Mesendoderm (in vitro differentiated cells): ENCODE measurements around the gene GLRA3.

ENCODE experiments used
- DNase-seq: peaks from one replicate; pipeline ENCODE4 v3.0.0; 2013
- H2AK5ac ChIP-seq: 2 replicates; pipeline ENCODE4 v1.6.1; 2013; ENCODE audit warnings: low read length, inconsistent platforms
- H2BK120ac ChIP-seq: 2 replicates; pipeline ENCODE4 v1.6.1; 2013; ENCODE audit warnings: low read depth, mild to moderate bottlenecking, low read length, moderate library complexity, mixed read lengths
- H2BK15ac ChIP-seq: replicated peaks from 2 replicates; pipeline ENCODE4 v1.6.1; 2013; ENCODE audit warnings: low read depth, mild to moderate bottlenecking, moderate library complexity
- H2BK5ac ChIP-seq: 2 replicates; pipeline ENCODE4 v1.6.1; 2013; ENCODE audit warnings: low read length, inconsistent platforms
- H3K18ac ChIP-seq: 2 replicates; pipeline ENCODE4 v1.6.1; 2013; ENCODE audit warnings: mild to moderate bottlenecking, low read length, mixed read lengths
- H3K23ac ChIP-seq: one replicate; pipeline ENCODE4 v1.6.1; 2013; ENCODE audit warnings: low read length
- H3K27ac ChIP-seq: 2 replicates; pipeline ENCODE4 v1.5.1; 2013; ENCODE audit warnings: low read depth, mild to moderate bottlenecking, inconsistent platforms, low read length, moderate library complexity
- H3K27me3 ChIP-seq: 2 replicates; pipeline ENCODE4 v1.6.1; 2013; ENCODE audit warnings: low read length, control low read depth, mild to moderate bottlenecking, inconsistent platforms; ENCODE audit not compliant: insufficient read depth, poor library complexity
- H3K36me3 ChIP-seq: 2 replicates; pipeline ENCODE4 v1.6.1; 2013; ENCODE audit warnings: low read length, inconsistent platforms; ENCODE audit not compliant: control insufficient read depth, insufficient read depth
- H3K4ac ChIP-seq: one replicate; pipeline ENCODE4 v1.6.1; 2013; ENCODE audit warnings: low read depth, mild to moderate bottlenecking, low read length, moderate library complexity
- H3K4me1 ChIP-seq: 2 replicates; pipeline ENCODE4 v1.6.1; 2013; ENCODE audit warnings: low read depth, low read length, inconsistent platforms; ENCODE audit not compliant: control insufficient read depth
- H3K4me2 ChIP-seq: 2 replicates; pipeline ENCODE4 v1.6.1; 2013; ENCODE audit warnings: low read length
- H3K4me3 ChIP-seq: 2 replicates; pipeline ENCODE4 v1.5.1; 2013; ENCODE audit warnings: mild to moderate bottlenecking, low read length
- H3K56ac ChIP-seq: one replicate; pipeline ENCODE4 v1.6.1; 2013; ENCODE audit warnings: low read length
- H3K79me1 ChIP-seq: 2 replicates; pipeline ENCODE4 v1.6.1; 2013; ENCODE audit warnings: low read length, inconsistent platforms
- H3K79me2 ChIP-seq: 2 replicates; pipeline ENCODE4 v1.6.1; 2013; ENCODE audit warnings: mild to moderate bottlenecking, low read length; ENCODE audit not compliant: control insufficient read depth, insufficient read depth
- H3K9ac ChIP-seq: 2 replicates; pipeline ENCODE4 v1.6.1; 2013; ENCODE audit warnings: low read length, inconsistent platforms
- H4K5ac ChIP-seq: one replicate; pipeline ENCODE4 v1.6.1; 2013; ENCODE audit warnings: low read length
- H4K8ac ChIP-seq: one replicate; pipeline ENCODE4 v1.6.1; 2013; ENCODE audit warnings: low read depth, mild to moderate bottlenecking, control low read depth, low read length, moderate library complexity
- WGBS: extraction: QIAGEN DNeasy Blood & Tissue Kit; methylation state at CpG from one replicate; pipeline ENCODE4 v1.1.7; 2013; ENCODE audit warnings: low lambda C conversion rate, missing lambda C conversion rate; ENCODE audit not compliant: insufficient coverage; ENCODE audit errors: extremely low coverage; 5-methylcytosine and 5-hydroxymethylcytosine counted together

Gene GLRA3

GRCh38 chr4:174613979-174614378, 215.1 kb downstream of the GLRA3 start:
- Histone ChIP-seq H4K5ac (no peak overlapping the region), H2BK15ac (no peak overlapping the region), H4K8ac (no peak overlapping the region), H2BK5ac (no peak overlapping the region), H3K4me3 (no peak overlapping the region), H3K4me1 (no peaks in the 10 kb centered on the region), H3K23ac (no peak overlapping the region), H3K27me3 (no peaks in the 10 kb centered on the region), H3K27ac (no peak overlapping the region), H3K4ac (no peak overlapping the region), H3K9ac (no peak overlapping the region), H3K4me2 (no peak overlapping the region), H3K18ac (no peak overlapping the region), H3K56ac (no peak overlapping the region), H3K79me1 (no peaks in the 10 kb centered on the region), H2AK5ac (no peak overlapping the region), H3K36me3 (no peaks in the 10 kb centered on the region), H2BK120ac (no peak overlapping the region), H3K79me2 (no peaks in the 10 kb centered on the region)
- WGBS, result no CpG with 5 or more reads among the region's 1 CpG
- no peak for DNase-seq

- Histone ChIP-seq H3K18ac (no peak overlapping the region), H3K27me3 (no peaks in the 10 kb centered on the region), H3K4ac (no peak overlapping the region), H3K4me3 (no peak overlapping the region), H3K36me3 (no peaks in the 10 kb centered on the region), H3K79me2 (no peaks in the 10 kb centered on the region), H3K4me2 (no peak overlapping the region), H3K23ac (no peak overlapping the region), H3K4me1 (no peaks in the 10 kb centered on the region), H2BK120ac (no peak overlapping the region), H3K27ac (no peak overlapping the region), H2BK15ac (no peak overlapping the region), H4K8ac (no peak overlapping the region), H2AK5ac (no peak overlapping the region), H4K5ac (no peak overlapping the region), H2BK5ac (no peak overlapping the region), H3K9ac (no peak overlapping the region), H3K56ac (no peak overlapping the region), H3K79me1 (no peaks in the 10 kb centered on the region)
- DNase-seq, result peak; percentile 13
- WGBS, result no CpG with 5 or more reads among the region's 1 CpG
Measured at GRCh38 chr4:174611792-174612191, 217.3 kb downstream of the GLRA3 start.

GRCh38 chr4:174607792-174608191, 221.3 kb downstream of the GLRA3 start:
- Histone ChIP-seq H3K4me2 (no peak overlapping the region), H2BK120ac (no peak overlapping the region), H3K27ac (no peak overlapping the region), H2AK5ac (no peak overlapping the region), H3K56ac (no peak overlapping the region), H3K79me1 (no peaks in the 10 kb centered on the region), H3K27me3 (no peaks in the 10 kb centered on the region), H2BK5ac (no peak overlapping the region), H3K4me1 (no peaks in the 10 kb centered on the region), H4K5ac (no peak overlapping the region), H2BK15ac (no peak overlapping the region), H3K9ac (no peak overlapping the region), H3K4ac (no peak overlapping the region), H3K23ac (no peak overlapping the region), H3K4me3 (no peak overlapping the region), H3K79me2 (no peaks in the 10 kb centered on the region), H4K8ac (no peak overlapping the region), H3K18ac (no peak overlapping the region), H3K36me3 (no peaks in the 10 kb centered on the region)
- no peak for DNase-seq
- WGBS, result no CpG with 5 or more reads among the region's 1 CpG

DNA sequence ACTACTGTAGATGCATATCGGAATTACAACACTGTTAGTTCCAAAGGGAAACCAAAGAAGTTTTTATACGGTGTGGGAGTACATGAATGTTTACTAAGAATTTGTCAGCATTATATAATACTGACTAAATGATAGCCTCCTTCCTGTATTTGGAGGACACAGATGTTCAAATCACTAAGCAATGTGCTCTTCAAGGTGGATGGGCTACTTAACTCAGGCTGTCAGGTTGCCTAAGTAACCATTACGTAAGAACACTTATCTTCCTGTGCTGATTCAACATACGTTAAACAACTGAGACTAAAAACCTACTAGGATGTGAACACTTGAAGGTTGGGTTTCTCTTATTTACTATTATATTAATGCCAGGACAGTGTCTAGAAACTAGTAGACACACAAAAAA, 224.8 kb downstream of the GLRA3 start:
- DNase-seq, result peak; percentile 59
- no peak overlapping the region for H3K4ac ChIP-seq
- H2BK15ac ChIP-seq, result no peak overlapping the region
- no peak overlapping the region for H4K5ac ChIP-seq
- no peaks in the 10 kb centered on the region for H3K4me1 ChIP-seq
- no peaks in the 10 kb centered on the region for H3K79me2 ChIP-seq
- H3K4me3 ChIP-seq, result no peak overlapping the region
- H3K9ac ChIP-seq, result no peak overlapping the region
- no peaks in the 10 kb centered on the region for H3K27me3 ChIP-seq
- H3K79me1 ChIP-seq, result no peaks in the 10 kb centered on the region
- no peak overlapping the region for H3K23ac ChIP-seq
- H3K4me2 ChIP-seq, result no peak overlapping the region
- no peak overlapping the region for H2AK5ac ChIP-seq
- no peak overlapping the region for H2BK120ac ChIP-seq
- no CpG with 5 or more reads among the region's 4 CpGs for whole genome bisulfite sequencing
- H4K8ac ChIP-seq, result no peak overlapping the region
- no peak overlapping the region for H3K18ac ChIP-seq
- H3K56ac ChIP-seq, result no peak overlapping the region
- no peaks in the 10 kb centered on the region for H3K36me3 ChIP-seq
- H3K27ac ChIP-seq, result no peak overlapping the region
- no peak overlapping the region for H2BK5ac ChIP-seq

- no CpG with 5 or more reads among the region's 1 CpG for WGBS
- Histone ChIP-seq H3K56ac (no peak overlapping the region), H2AK5ac (no peak overlapping the region), H3K4me3 (no peak overlapping the region), H3K18ac (no peak overlapping the region), H2BK15ac (no peak overlapping the region), H4K8ac (no peak overlapping the region), H3K27ac (no peak overlapping the region), H3K36me3 (no peaks in the 10 kb centered on the region), H3K4ac (no peak overlapping the region), H3K79me1 (no peaks in the 10 kb centered on the region), H2BK5ac (no peak overlapping the region), H3K9ac (no peak overlapping the region), H4K5ac (no peak overlapping the region), H2BK120ac (no peak overlapping the region), H3K27me3 (no peaks in the 10 kb centered on the region), H3K23ac (no peak overlapping the region), H3K79me2 (no peaks in the 10 kb centered on the region), H3K4me2 (no peak overlapping the region), H3K4me1 (no peaks in the 10 kb centered on the region)
- DNase-seq, result no peak
Measured at GRCh38 chr4:174600391-174600790, 228.7 kb downstream of the GLRA3 start.

GRCh38 chr4:174598800-174599199, 230.2 kb downstream of the GLRA3 start:
- Histone ChIP-seq H4K5ac (no peak overlapping the region), H3K27ac (no peak overlapping the region), H3K23ac (no peak overlapping the region), H2BK5ac (no peak overlapping the region), H3K4me2 (no peak overlapping the region), H3K9ac (no peak overlapping the region), H2BK15ac (no peak overlapping the region), H3K79me1 (no peaks in the 10 kb centered on the region), H2AK5ac (no peak overlapping the region), H3K27me3 (no peaks in the 10 kb centered on the region), H3K4ac (no peak overlapping the region), H3K4me1 (no peaks in the 10 kb centered on the region), H3K56ac (no peak overlapping the region), H3K79me2 (no peaks in the 10 kb centered on the region), H3K4me3 (no peak overlapping the region), H4K8ac (no peak overlapping the region), H3K36me3 (no peaks in the 10 kb centered on the region), H3K18ac (no peak overlapping the region), H2BK120ac (no peak overlapping the region)
- no CpG with 5 or more reads among the region's 3 CpGs for WGBS
- DNase-seq, result no peak
